ENCODE measurements around the gene SCCPDH.

Gene SCCPDH

GRCh38 chr1:246786606-246787238, 62.5 kb downstream of the SCCPDH start:
- no peaks in the 10 kb centered on the region for H3K27me3 ChIP-seq (replicated peaks)
- no peak for TF ChIP-seq CTCF (IDR thresholded peaks at IDR 0.05; ENCODE audit: low read depth, low read length, missing control alignments)

GRCh38 chr1:246787781-246788513, 63.7 kb downstream of the SCCPDH start:
- Histone ChIP-seq H3K36me3 (replicated peaks) (no peaks in the 10 kb centered on the region), H3K27me3 (replicated peaks) (no peaks in the 10 kb centered on the region), H3K4me3 (ENCODE audit: low read depth, low read length) (no peak overlapping the region), H3K27ac (no peak overlapping the region)
- DNase-seq: no peak
- TF ChIP-seq CTCF (IDR thresholded peaks at IDR 0.05; ENCODE audit: low read depth, low read length, missing control alignments): no peak
- in situ Hi-C loops (cut with HindIII; ENCODE audit: low pct_ligation_motif_present, low sequenced_read_pairs): no loop called here

More at GRCh38 chr1:246786606-246787238, 62.5 kb downstream of the SCCPDH start:
- Histone ChIP-seq H3K4me3 (ENCODE audit: low read depth, low read length) (no peak overlapping the region), H3K27ac (no peak overlapping the region), H3K36me3 (replicated peaks) (no peaks in the 10 kb centered on the region)
- DNase-seq: no peak
- in situ Hi-C loops (cut with HindIII; ENCODE audit: low pct_ligation_motif_present, low sequenced_read_pairs): no loop called here

- Histone ChIP-seq H3K27me3 (replicated peaks) (no peaks in the 10 kb centered on the region), H3K27ac (no peak overlapping the region), H3K4me3 (ENCODE audit: low read depth, low read length) (peak overlapping the region; percentile 30), H3K36me3 (replicated peaks) (no peaks in the 10 kb centered on the region)
- in situ Hi-C loops (cut with HindIII; ENCODE audit: low pct_ligation_motif_present, low sequenced_read_pairs): no loop called here
- DNase-seq: no peak
- no peak for TF ChIP-seq CTCF (IDR thresholded peaks at IDR 0.05; ENCODE audit: low read depth, low read length, missing control alignments)
Measured at GRCh38 chr1:246788895-246789338, 64.7 kb downstream of the SCCPDH start.

- DNase-seq: no peak
- Histone ChIP-seq H3K4me3 (ENCODE audit: low read depth, low read length) (no peak overlapping the region), H3K36me3 (replicated peaks) (no peaks in the 10 kb centered on the region), H3K27me3 (replicated peaks) (no peaks in the 10 kb centered on the region), H3K27ac (no peak overlapping the region)
- TF ChIP-seq CTCF (IDR thresholded peaks at IDR 0.05; ENCODE audit: low read depth, low read length, missing control alignments): no peak
- in situ Hi-C loops (cut with HindIII; ENCODE audit: low pct_ligation_motif_present, low sequenced_read_pairs): no loop called here
Measured at GRCh38 chr1:246789454-246790339, 65.5 kb downstream of the SCCPDH start.

- H3K27me3 ChIP-seq (replicated peaks): no peaks in the 10 kb centered on the region
Measured at GRCh38 chr1:246790364-246790763, 66.2 kb downstream of the SCCPDH start.

More at GRCh38 chr1:246790364-246790763, 66.2 kb downstream of the SCCPDH start:
- H3K4me3 ChIP-seq (ENCODE audit: low read depth, low read length): no peak overlapping the region
- no peak for DNase-seq
- no peaks in the 10 kb centered on the region for H3K36me3 ChIP-seq (replicated peaks)
- TF ChIP-seq CTCF (IDR thresholded peaks at IDR 0.05; ENCODE audit: low read depth, low read length, missing control alignments): no peak
- no peak overlapping the region for H3K27ac ChIP-seq
- in situ Hi-C loops (cut with HindIII; ENCODE audit: low pct_ligation_motif_present, low sequenced_read_pairs): no loop called here

Measured in brain microvascular endothelial cell (primary cell).